DMS53 (cell line): ENCODE data around the gene PRKD2.
A peak's percentile ranks its signal among the peaks of the same experiment; 100 is the strongest.
"Not testable (repeated sequence)": the region's sequence is repeated elsewhere in the genome, so short reads cannot be mapped to it uniquely, and the experiment has no call there.

Experiments
- DNase-seq: peaks from one replicate; lab custom pipeline; 2025; lab: John Stamatoyannopoulos, UW

Gene PRKD2

GRCh38 chr19:46724468-46724867 is 7.6 kb upstream of the PRKD2 start:
- DNase-seq = no peak

- DNase-seq = no peak
These were observed 6.6 kb upstream of the PRKD2 start for GRCh38 chr19:46723471-46723870.

DNA sequence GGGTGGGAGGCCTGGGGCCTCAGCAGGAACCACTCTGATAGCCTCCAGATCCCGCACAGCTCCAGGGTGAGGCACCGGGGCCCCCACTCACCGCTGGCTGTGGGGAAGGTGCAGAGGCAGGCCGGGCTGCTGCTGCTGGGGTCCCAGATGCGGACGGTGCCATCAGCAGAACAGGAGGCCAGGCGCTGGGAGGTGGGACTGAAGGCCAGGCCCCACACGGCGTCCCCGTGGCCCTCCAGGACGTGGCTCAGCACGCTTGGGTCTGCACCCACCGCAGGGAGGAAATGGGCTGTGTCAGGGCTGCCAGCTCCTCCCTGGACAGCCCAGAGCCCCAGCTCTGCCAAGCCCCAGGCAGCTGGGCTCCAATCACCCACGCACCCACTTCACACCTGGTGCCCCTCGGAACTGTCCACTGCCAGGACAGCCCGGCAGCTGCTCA is 6.1 kb upstream of the PRKD2 start:
- DNase-seq = no peak

DNA sequence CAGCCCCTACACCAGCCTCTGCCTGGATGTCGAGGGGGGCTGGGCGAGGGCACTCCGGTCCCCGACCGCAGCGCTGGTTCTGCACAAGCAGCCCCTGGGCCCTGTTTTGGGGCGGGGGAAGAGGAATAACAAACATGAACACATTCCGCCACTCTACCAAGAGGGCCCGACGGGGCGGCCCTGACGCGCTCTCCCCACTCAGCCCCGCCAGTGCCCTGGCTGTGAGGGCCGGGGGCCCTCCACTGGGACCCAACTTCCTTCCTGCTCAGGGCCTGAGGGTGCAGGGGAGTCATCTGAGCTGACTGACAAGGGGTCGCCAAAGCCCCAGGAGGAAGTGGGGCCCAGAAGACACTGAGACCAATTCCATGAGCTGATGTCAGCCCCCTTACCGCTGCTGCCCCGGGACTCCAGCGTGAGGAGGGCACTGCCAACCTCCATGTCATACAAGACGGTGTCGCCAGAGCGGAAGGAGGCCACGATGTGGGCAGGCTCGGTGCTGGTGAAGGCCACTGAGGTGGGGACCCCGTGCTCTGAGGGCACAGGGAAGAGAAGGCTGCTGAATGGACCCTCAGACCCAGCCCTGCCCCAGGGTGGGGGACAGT is 5.6 kb upstream of the PRKD2 start:
- DNase-seq = no peak

DNA sequence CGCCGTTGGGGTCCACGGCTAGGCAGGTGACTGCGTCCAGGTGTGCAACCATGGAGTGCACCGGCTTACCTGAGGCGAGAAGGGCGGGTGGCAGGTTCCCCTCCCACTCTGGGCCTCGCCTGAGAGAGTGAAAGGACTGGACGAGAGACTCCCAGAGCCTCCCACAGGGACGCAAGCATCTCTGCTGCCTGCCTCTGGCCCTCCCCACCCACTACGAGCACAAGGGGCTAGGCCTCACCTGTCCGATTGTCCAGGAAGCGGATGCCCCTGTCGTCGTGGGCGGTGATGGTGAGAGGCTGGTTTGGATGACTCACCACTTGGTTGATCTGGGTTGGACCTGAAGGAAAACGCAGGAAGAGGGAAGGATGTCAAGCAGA is 5.1 kb upstream of the PRKD2 start:
- DNase-seq = peak; percentile 35

GRCh38 chr19:46721269-46722003 is 4.5 kb upstream of the PRKD2 start:
- DNase-seq = peak; percentile 35

DNA sequence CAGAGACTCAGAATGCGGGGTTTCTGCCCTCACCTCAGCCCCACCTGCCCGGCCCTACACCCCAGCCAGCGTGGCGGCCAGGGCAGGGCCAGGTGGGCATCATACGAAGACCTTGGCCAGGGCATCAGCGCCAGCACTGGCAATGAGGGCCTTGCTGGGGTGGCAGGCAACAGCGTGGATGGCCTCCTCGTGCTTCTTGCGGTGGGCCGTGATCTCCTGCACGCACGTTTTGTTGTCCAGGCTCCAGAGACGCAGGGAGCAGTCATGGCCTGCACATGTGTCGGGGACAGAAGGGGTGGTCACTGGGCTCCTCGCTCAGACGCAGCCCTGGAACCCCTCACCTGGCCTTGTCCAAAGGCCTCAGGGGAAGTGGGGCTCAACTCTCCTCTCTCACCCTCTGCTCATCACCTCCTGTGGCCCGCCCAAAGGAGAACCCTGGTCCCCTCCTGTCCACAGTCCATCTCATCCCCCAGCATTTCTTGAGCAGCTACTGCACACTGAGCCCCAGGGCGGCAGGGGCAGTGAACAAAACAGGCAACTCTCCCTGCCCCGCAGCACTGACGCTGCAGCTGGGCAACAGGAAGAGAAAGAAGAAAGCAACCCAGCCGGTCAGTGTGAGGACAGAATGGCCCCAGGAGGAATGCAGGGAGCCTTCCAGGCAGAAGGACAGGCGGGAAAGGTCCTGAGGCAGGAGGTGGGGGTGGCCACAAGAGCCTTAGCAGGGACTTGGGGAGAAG is 3.8 kb upstream of the PRKD2 start:
- DNase-seq = no peak

GRCh38 chr19:46719629-46720502 is 3.0 kb upstream of the PRKD2 start:
- no peak for DNase-seq

DNA sequence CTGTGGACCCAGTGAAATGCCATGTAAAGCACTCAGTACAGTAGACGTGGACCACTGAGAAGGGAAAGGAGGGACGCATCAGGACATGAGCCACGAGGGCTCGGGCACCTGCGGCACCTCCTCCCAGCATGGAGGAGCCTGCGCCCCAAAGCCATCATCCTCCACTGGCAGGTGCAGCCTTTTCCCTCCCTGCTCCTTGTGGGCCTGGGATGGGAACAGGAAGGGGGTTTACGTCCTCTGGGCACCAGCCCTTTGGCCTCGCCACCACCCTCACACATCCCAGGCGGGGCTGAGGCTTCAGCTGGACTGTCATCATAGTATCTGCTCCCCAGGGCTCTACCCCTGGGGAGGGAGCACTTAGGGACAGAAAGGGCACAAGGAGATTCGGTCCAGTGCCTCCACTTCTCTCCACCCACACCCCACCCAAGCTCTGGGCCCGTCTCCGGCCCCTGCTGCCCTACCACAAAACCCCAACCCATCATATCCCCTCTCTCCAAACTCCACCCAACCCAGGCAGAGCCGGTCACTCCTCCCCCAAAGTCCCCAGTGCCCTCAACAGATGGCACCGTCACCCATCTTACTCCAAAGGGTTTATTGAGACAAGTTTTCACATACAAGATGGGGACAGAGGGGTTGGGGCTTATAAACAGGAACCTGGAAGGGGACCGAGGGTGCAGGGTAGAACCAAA is 2.2 kb upstream of the PRKD2 start:
- DNase-seq = no peak

DNA sequence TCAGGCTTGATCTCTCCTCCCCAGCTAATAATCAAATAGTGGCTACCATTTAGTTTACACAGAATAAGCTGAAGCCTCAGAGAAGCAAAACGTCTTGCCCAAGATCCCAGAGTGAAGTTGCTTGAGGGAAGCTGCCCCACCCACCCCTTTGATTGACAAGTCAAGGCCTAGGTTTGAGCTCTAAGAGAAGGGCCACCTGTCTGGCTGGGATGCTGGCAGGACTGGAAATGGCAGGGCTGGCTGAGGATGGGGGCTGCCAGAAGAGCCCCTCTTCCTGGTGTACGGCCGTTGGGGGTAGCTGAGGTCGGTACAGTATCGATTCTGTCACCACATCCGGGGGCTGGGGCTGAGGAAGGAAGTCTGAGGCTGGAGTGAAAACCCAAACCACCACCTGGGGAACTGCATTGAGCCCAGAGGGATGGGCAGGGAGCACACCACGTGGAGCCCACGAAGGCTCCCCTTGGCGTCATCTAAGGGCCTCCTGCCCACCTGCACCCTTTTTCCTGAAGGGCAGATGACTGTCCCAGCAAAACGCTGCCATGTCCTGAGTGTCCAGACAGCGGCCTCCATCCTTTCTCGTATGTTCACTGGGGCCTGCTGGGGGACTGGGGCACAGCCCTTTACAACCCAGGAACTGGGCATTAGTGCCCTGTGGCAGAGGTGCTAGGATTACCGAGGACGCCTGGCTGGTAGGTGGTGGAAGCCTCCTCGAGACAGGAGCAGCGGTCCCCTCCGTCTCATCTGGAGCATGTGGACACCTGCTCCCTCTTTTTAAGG is 1.4 kb upstream of the PRKD2 start:
- peak; percentile 76 for DNase-seq

GRCh38 chr19:46717716-46718143 is 816 bp upstream of the PRKD2 start:
- peak; percentile 69 for DNase-seq

- DNase-seq = no peak
These were observed 261 bp downstream of the PRKD2 start for GRCh38 chr19:46716672-46717033.

- peak; percentile 63 for DNase-seq
These were observed 791 bp downstream of the PRKD2 start for GRCh38 chr19:46715975-46716671.

DNA sequence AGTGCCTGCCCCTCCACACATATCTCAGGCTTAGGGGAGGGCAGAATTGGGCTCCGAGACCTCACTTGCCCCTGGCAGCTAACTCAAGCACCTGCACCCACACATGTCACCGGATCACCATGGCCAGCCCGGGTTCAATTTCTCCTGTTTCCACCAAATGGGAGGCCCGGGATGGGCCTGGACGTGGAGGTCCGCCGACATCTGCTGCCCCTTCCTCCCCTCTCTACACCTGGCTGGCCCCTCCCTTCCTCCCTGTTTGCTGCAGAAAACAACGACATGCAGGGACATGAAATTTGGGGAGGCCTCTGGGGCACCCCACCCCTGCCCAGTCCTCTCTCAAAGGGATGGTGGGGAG is 1.3 kb downstream of the PRKD2 start:
- peak; percentile 47 for DNase-seq

- peak; percentile 91 for DNase-seq
These were observed 2.3 kb downstream of the PRKD2 start for GRCh38 chr19:46714444-46715106.

GRCh38 chr19:46713781-46714443 is 3.0 kb downstream of the PRKD2 start:
- DNase-seq = peak; percentile 96

- not testable (repeated sequence) for DNase-seq
These were observed 4.1 kb downstream of the PRKD2 start for GRCh38 chr19:46712768-46713338.

- DNase-seq = no peak
These were observed 6.2 kb downstream of the PRKD2 start for GRCh38 chr19:46710687-46711086.
